Mesenteric fat pad (tissue), 1 donor: ENCODE data around the gene TTYH2. TPM values are rescaled to one million over a fixed set of nuclear protein-coding genes. Genes with fewer than 3 reads are reported as not detected.

Experiments
- total RNA-seq: library from RNA; stranded (reverse); fragmentation: NEBNext Ultra II Directional; extraction: Animal tissue kit (Norgen Biotek cat#: 25700); gene quantifications from one replicate; pipeline ENCODE4 v1.2.1, GENCODE V29; 2021
- donor health status: DM: yes; HTN: yes; CAD: no.

Gene TTYH2
- total RNA-seq, 1 donor from 2014 or later, result 5.6 TPM

Other genes starting within 250 kb of the TTYH2 start
- gene RPL38, start 9.9 kb upstream of the TTYH2 start, total RNA-seq, result 642 TPM
- not detected for gene DNAI2, start 60.7 kb downstream of the TTYH2 start, total RNA-seq
- gene KIF19, start 112.7 kb downstream of the TTYH2 start, total RNA-seq, result 1.9 TPM
- not detected for gene BTBD17, start 148.3 kb downstream of the TTYH2 start, total RNA-seq
- gene GPR142, start 153.9 kb downstream of the TTYH2 start, total RNA-seq, result not detected
- 17.9 TPM for gene GPRC5C, start 218.5 kb downstream of the TTYH2 start, total RNA-seq